Activated CD4-positive, CD25-positive, alpha-beta regulatory T cell treated with anti-CD3 and anti-CD28 coated beads, Interleukin-2, amount 50 U/mL, for 16 hours (primary cell): Measurements from ENCODE around the gene GJB5.
"Not testable (repeated sequence)": the region's sequence is repeated elsewhere in the genome, so short reads cannot be mapped to it uniquely, and the experiment has no call there.

Source experiments
- DNase-seq: peaks from one replicate; pipeline ENCODE4 v3.0.0-alpha.2; 2020; ENCODE audit warnings: low read depth, low spot score

The GJB5 gene

GRCh38 chr1:34745666-34746065 is 9.2 kb upstream of the GJB5 start:
- DNase-seq = no peak

- DNase-seq = no peak
Observed at GRCh38 chr1:34746101-34746500, 8.7 kb upstream of the GJB5 start.

GRCh38 chr1:34746785-34747637 is 7.8 kb upstream of the GJB5 start:
- DNase-seq = no peak

GRCh38 chr1:34747638-34747941 is 7.3 kb upstream of the GJB5 start:
- DNase-seq = no peak

GRCh38 chr1:34749992-34750391 is 4.9 kb upstream of the GJB5 start:
- no peak for DNase-seq

GRCh38 chr1:34750610-34751009 is 4.2 kb upstream of the GJB5 start:
- no peak for DNase-seq

GRCh38 chr1:34753163-34753562 is 1.7 kb upstream of the GJB5 start:
- no peak for DNase-seq

GRCh38 chr1:34755961-34756360 is 1.1 kb downstream of the GJB5 start:
- DNase-seq = no peak

- no peak for DNase-seq
Observed at GRCh38 chr1:34757386-34757785, 2.5 kb downstream of the GJB5 start.

- DNase-seq = no peak
Observed at GRCh38 chr1:34758751-34759150, 3.9 kb downstream of the GJB5 start.

GRCh38 chr1:34759503-34760357 is 4.9 kb downstream of the GJB5 start, which contains the start of gene GJB4:
TSS of gene GJB4 (plus strand) at chr1:34759740. CDS start at chr1:34761255, 1,515 bp downstream.
- no peak for DNase-seq

- no peak for DNase-seq
Observed at GRCh38 chr1:34761176-34761761, 6.4 kb downstream of the GJB5 start.

GRCh38 chr1:34761776-34762307 is 7.0 kb downstream of the GJB5 start:
- no peak for DNase-seq

GRCh38 chr1:34762474-34763141 is 7.8 kb downstream of the GJB5 start:
- no peak for DNase-seq

- DNase-seq = no peak
Observed at GRCh38 chr1:34763142-34763781, 8.4 kb downstream of the GJB5 start.

GRCh38 chr1:34768856-34769255 is 14.0 kb downstream of the GJB5 start:
- no peak for DNase-seq

- no peak for DNase-seq
Observed at GRCh38 chr1:34770891-34771504, 16.2 kb downstream of the GJB5 start.

GRCh38 chr1:34771573-34772371 is 16.9 kb downstream of the GJB5 start:
- DNase-seq = no peak

GRCh38 chr1:34773114-34773513 is 18.3 kb downstream of the GJB5 start:
- DNase-seq = not testable (repeated sequence)

GRCh38 chr1:34774957-34775356 is 20.1 kb downstream of the GJB5 start:
- DNase-seq = no peak
